Measurements from ENCODE around the gene RFK. TPM values are rescaled to one million over a fixed set of nuclear protein-coding genes. Genes with fewer than 3 reads are reported as not detected.

Gene RFK
- total RNA-seq, 1 experiment from 2014 or later, result 12.0 TPM

- no peak overlapping the region for H2AK5ac ChIP-seq (ENCODE audit: insufficient read length, low read length)
- no peaks in the 10 kb centered on the region for H3K9me3 ChIP-seq (ENCODE audit: control insufficient read depth, low read depth, low read length)
- H2BK5ac ChIP-seq (ENCODE audit: insufficient read length, low read length), result no peak overlapping the region
- H2BK120ac ChIP-seq (ENCODE audit: low read depth, low read length, poor library complexity, severe bottlenecking), result no peak overlapping the region
- Mint-ChIP-seq H3K4me1 (peaks cover 7 to 9% of the 10 kb centered on the region in 2 experiments; a peak in 3 of 4 replicates), H3K9me3 (no peaks in the 10 kb centered on the region; a peak in 1 of 5 replicates), H3K36me3 (ENCODE audit: insufficient read depth in 1 of 3, low read depth in 3 of 3) (no peaks in the 10 kb centered on the region), H3K4me3 (no peak overlapping the region), H3K27me3 (ENCODE audit: low read depth) (no peaks in the 10 kb centered on the region), H3K27ac (no peak overlapping the region; a peak in 1 of 7 replicates)
- H3K4me2 ChIP-seq (ENCODE audit: insufficient read depth, insufficient read length, low read length), result no peak overlapping the region
- no peaks in the 10 kb centered on the region for H3K79me2 ChIP-seq (ENCODE audit: insufficient read depth, low read length)
- H3K9ac ChIP-seq (ENCODE audit: extremely low read depth, insufficient read length, low read length), result no peak overlapping the region
- no peak overlapping the region for H2BK12ac ChIP-seq (ENCODE audit: insufficient read length, low read depth, low read length)
- H3K14ac ChIP-seq (ENCODE audit: insufficient read depth, low read length), result no peak overlapping the region
- no peaks in the 10 kb centered on the region for H3K79me1 ChIP-seq (ENCODE audit: insufficient read depth, low read depth, low read length, poor library complexity, severe bottlenecking)
- no peak overlapping the region for H4K5ac ChIP-seq (ENCODE audit: insufficient read length, low read depth, low read length)
- no CpG with 5 or more reads among the region's 2 CpGs for WGBS (ENCODE audit: extremely low coverage, insufficient read length, low lambda C conversion rate)
- H3K27me3 ChIP-seq (ENCODE audit: insufficient read depth, low read length), result no peaks in the 10 kb centered on the region
- no peak overlapping the region for H4K8ac ChIP-seq (replicated peaks; ENCODE audit: insufficient read length, low read depth, low read length)
- H2AFZ ChIP-seq (ENCODE audit: low read length), result no peak overlapping the region
- H3K23me2 ChIP-seq (ENCODE audit: insufficient read length, low read depth, low read length, poor library complexity, severe bottlenecking), result no peaks in the 10 kb centered on the region
- no peaks in the 10 kb centered on the region; the same call in 1 of the 2 replicates for H3K4me1 ChIP-seq (ENCODE audit: insufficient read depth, low read length)
- H4K20me1 ChIP-seq (ENCODE audit: control insufficient read depth, insufficient read depth, insufficient read length), result no peaks in the 10 kb centered on the region
- no peak overlapping the region for H3K18ac ChIP-seq (ENCODE audit: insufficient read length, low read depth, low read length)
- H3T11ph ChIP-seq (ENCODE audit: low read length), result no peak overlapping the region
- no peak overlapping the region for H3K56ac ChIP-seq (ENCODE audit: insufficient read length, low read depth, low read length)
- no peak overlapping the region for H3K27ac ChIP-seq (ENCODE audit: insufficient read length, low read depth, low read length)
- H3K23ac ChIP-seq (ENCODE audit: insufficient read length, low read depth, low read length), result no peak overlapping the region
- H2BK15ac ChIP-seq (ENCODE audit: low read depth, low read length), result no peak overlapping the region
- TF ChIP-seq CTCF (conservative IDR thresholded peaks at IDR 0.05), result no peak
- H4K91ac ChIP-seq (ENCODE audit: insufficient read length, low read depth, low read length), result no peak overlapping the region
- no peak overlapping the region for H3K4ac ChIP-seq (ENCODE audit: low read depth, low read length)
- DNase-seq, result no peak
- no peak overlapping the region for H2BK20ac ChIP-seq (ENCODE audit: low read depth, low read length, poor library complexity, severe bottlenecking)
These were observed 51.4 kb downstream of the RFK start for GRCh38 chr9:76342858-76343257.
